22Rv1 (cell line): ENCODE data around the gene PICALM.

Experiments
- H3K27ac ChIP-seq: fragments of 450-650 bp; 2 replicates; pipeline ENCODE4 v1.5.1; 2017
- CTCF ChIP-seq: fragments of 450-650 bp; IDR thresholded peaks from 2 replicates; pipeline ENCODE4 v1.5.1; 2017; ENCODE audit warnings: mild to moderate bottlenecking
- ZFX ChIP-seq: fragments of 450-650 bp; IDR thresholded peaks from 2 replicates; pipeline ENCODE4 v1.6.1; 2017; ENCODE audit warnings: antibody characterized with exemption, borderline replicate concordance

The PICALM gene

DNA sequence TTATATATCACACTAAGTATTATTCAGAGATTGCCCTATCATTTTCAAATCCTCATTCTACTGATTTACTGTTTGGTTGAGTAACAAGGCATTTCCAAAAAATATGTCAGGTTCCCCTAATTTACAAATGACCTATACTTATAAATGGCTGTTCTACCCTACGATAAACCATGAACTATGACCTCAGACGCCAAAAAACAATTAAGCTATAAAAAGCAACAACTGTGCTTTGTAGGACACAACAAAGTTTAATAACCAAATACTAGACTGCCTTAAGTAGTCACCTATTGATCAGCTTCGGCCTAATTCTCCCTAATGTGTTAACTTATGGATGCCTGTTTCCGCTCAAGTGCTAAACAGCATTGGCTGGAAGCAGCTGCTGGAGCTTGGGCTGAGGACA, 53.2 kb downstream of the PICALM start:
- H3K27ac ChIP-seq, result no peak overlapping the region
- TF ChIP-seq CTCF, result no peak
- no peak for TF ChIP-seq ZFX

DNA sequence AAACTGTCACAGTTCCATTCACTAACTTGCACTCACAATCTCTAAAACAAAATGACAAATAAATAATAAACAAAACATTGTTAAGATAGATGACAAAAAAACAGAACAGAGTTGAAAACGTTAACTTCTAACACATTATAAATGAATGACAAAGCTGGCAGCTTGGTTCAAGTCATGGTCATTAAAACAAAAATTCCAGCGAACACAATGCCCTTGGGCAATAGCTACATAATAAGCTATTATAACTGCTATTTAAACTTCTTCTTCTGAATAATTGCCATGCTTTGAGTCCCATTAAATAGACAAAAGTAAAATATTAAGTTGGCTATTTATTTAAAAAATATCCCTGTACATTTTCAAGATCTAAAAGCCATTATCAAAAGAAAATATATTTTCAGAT, 54.7 kb downstream of the PICALM start:
- H3K27ac ChIP-seq, result no peak overlapping the region
- TF ChIP-seq ZFX, result no peak
- TF ChIP-seq CTCF, result no peak

GRCh38 chr11:86013713-86014112, 55.2 kb downstream of the PICALM start:
- no peak overlapping the region for H3K27ac ChIP-seq
- TF ChIP-seq CTCF, result no peak
- TF ChIP-seq ZFX, result no peak

DNA sequence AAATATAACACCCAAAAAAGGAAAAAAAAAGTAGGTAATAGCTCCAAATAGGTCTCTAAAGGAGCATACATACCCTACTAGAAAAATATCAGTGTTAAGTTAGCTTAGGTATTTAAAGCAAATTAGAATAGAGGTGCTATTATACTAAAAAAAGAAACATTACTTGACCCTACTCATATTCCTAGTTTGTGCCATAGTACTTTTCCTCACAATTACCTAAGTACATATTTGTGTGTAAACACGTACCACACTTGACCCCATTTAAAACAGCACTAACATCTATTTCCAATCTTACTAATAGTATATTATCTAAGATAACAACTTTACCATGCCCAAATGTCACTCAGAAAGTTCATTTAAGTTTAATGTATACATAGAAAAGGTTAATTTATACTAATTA, 57.7 kb downstream of the PICALM start:
- TF ChIP-seq ZFX (no peak), CTCF (no peak)
- H3K27ac ChIP-seq, result no peak overlapping the region

- no peak overlapping the region for H3K27ac ChIP-seq
- no peak for TF ChIP-seq CTCF
- no peak for TF ChIP-seq ZFX
Observed at GRCh38 chr11:86003654-86004053, 65.2 kb downstream of the PICALM start.

GRCh38 chr11:86002431-86002830, 66.5 kb downstream of the PICALM start:
- TF ChIP-seq CTCF (no peak), ZFX (no peak)
- H3K27ac ChIP-seq, result no peak overlapping the region

DNA sequence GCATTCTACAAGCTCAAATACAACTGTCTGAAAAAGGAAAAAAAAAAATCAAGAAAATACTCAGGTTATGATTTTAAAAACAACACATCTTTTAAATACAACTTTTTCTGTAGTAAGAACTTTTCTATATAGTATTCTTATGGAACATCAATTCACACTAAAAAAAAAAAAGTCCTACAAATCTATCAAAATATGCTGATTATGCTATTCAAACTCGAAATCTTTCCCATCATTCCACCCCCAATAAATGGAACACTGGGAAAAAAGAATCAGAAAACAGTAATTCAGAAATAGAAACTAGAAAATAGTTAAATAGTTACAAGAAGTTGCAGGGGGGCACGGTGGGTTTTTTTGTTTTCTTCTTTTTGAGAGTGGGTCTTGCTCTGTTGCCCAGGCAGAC, 77.4 kb downstream of the PICALM start:
- no peak overlapping the region for H3K27ac ChIP-seq
- TF ChIP-seq ZFX (no peak), CTCF (no peak)
